Mucosa of stomach (tissue), 1 donor: ENCODE results near the gene FAXC.
"Not testable (repeated sequence)": the region's sequence is repeated elsewhere in the genome, so short reads cannot be mapped to it uniquely, and the experiment has no call there.

Source experiments
- H3K27me3 ChIP-seq: one replicate; pipeline ENCODE4 v1.7.0; 2013; ENCODE audit warnings: mild to moderate bottlenecking, low read length; ENCODE audit not compliant: control insufficient read depth, insufficient read depth
- H3K36me3 ChIP-seq: one replicate; pipeline ENCODE4 v1.7.0; 2013; ENCODE audit warnings: low read length; ENCODE audit not compliant: control insufficient read depth, insufficient read depth
- H3K4me1 ChIP-seq: one replicate; pipeline ENCODE4 v1.7.0; 2013; ENCODE audit warnings: mild to moderate bottlenecking, low read length; ENCODE audit not compliant: control insufficient read depth, insufficient read depth
- H3K4me3 ChIP-seq: one replicate; pipeline ENCODE4 v1.7.0; 2013; ENCODE audit warnings: low read length
- H3K9ac ChIP-seq: one replicate; pipeline ENCODE4 v1.7.0; 2013; ENCODE audit warnings: mild to moderate bottlenecking, low read length, moderate library complexity
- H3K9me3 ChIP-seq: one replicate; pipeline ENCODE4 v1.7.0; 2013; ENCODE audit warnings: mild to moderate bottlenecking, low read length, moderate library complexity; ENCODE audit not compliant: control insufficient read depth
- donor health status: Pancreatic carcinoma.

Gene FAXC

DNA sequence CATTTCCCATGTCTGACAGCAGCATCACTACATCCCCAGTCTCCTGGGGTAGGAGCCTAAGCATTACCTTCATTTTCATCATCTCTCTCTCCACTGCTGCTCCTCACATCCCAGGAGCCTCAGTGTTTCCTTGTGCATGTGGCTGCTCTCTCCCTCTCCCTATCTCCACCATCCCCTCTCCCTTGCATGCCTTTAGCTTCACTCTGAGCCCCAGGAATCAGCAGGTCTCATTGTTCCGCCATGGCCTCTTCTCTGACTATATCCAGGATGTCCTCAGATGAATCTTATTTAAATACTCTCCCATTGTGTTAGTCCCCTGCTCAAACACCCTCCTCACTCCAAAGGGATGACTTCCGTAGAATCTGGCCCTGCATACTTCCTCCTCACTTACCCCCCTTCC lies 79.4 kb downstream of the FAXC start:
- no peaks in the 10 kb centered on the region for H3K27me3 ChIP-seq
- H3K9ac ChIP-seq: no peak overlapping the region
- no peaks in the 10 kb centered on the region for H3K4me1 ChIP-seq

DNA sequence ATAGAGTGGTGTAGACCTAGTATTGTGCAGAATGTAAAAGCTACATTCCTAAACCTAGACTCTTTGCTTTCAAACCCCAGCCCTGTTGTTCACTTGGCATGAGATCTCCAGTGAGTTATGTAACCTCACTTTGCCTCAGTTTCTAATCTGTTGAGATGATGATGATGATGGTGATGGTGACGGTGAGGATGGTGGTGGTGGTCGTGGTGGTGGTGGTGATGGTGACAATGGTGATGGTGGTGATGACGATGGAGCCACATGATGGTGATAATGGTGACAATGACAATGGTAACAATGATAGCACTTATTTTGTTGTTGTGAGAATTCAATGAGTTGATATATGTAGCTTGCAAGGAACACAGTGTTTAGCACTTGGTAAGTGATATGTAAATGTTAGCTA lies 80.3 kb downstream of the FAXC start:
- Histone ChIP-seq H3K36me3 (no peaks in the 10 kb centered on the region), H3K27me3 (no peaks in the 10 kb centered on the region), H3K9me3 (no peaks in the 10 kb centered on the region), H3K4me3 (no peak overlapping the region), H3K4me1 (no peaks in the 10 kb centered on the region), H3K9ac (no peak overlapping the region)

More for the DNA sequence above, 79.4 kb downstream of the FAXC start:
- Histone ChIP-seq H3K4me3 (no peak overlapping the region), H3K36me3 (no peaks in the 10 kb centered on the region), H3K9me3 (no peaks in the 10 kb centered on the region)

DNA sequence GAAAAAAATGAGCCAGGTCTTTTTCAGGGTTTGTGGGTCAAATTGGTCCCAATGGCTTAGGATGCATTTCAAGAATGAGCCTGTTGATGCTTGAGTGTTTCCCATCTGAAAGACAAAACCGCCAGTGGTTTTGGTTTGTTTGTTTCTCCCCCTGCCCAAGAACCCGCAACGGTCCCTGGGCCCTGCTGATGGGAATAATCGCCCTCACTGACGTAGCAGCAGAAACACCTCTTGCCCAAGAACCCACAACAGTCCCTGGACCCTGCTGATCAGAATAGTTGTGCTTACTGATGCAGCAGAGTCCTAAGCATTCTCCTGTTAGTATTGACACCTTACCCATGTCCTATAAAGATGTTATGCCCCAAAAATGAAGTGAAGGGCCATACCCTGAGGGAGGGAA lies 82.5 kb downstream of the FAXC start:
- H3K9ac ChIP-seq, H3K4me3 ChIP-seq, H3K36me3 ChIP-seq, H3K27me3 ChIP-seq, H3K9me3 ChIP-seq, H3K4me1 ChIP-seq: not testable (repeated sequence)

DNA sequence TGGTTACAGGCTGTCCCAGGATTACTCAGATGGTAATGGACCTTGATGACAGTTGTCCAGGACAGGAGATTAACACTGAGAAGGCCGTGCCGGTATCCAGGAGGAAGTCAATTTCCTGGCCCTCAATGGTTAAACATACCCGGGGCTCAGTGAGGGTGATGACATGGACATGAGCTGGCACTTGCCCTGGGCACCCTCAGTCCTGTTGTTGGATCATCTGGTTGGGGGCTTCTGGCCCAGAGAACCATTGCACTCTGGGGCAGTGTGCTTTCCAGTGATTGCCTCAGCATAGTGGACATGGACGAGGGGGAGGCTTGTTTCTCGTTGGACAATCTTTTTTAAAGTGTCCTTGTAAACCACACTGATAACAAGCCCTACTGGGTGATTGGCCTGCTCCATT lies 84.0 kb downstream of the FAXC start:
- H3K9me3 ChIP-seq, H3K9ac ChIP-seq, H3K4me3 ChIP-seq, H3K27me3 ChIP-seq, H3K4me1 ChIP-seq, H3K36me3 ChIP-seq: not testable (repeated sequence)

DNA sequence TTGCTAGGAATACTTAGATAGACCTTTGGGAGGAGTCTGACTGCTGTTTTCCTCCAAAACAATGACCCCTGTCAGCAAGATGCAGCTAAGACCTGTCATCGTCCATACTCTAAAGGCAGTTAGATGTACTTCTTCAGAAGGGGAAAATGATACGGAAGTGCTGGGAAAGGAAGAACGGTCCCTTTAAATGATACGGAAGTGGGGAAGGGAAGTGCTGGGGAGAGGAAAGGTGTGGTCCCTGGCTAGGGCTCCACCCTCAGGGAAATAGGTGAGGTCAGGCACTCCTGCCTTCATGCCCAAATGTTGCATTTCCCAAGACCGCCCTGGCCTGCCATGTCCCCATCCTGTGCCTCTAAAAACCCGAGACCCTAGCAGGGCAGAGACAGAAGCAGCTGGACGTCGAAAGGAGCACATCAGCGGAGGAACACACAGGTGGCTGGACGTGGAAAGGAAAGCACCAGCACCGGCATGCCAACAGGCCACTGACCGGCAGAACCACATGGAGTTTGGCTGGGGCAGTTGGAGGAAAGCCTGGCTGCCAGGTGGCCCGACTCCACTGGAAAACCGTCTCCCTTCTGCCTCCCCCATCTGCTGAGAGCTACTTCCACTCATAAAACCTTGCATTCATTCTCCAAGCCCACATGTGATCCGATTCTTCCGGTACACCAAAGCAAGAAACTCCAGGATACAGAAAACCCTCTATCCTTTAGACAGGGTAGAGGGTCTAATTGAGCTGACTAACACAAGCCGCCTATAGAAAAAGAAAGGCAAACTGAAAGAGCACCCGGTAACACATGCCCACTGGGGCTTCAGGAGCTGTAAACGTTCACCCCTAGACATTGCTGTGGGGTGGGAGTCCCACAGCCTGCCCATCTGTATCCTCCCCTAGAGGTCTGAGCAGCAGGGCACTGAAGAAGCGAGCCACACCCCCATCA lies 94.6 kb downstream of the FAXC start:
- no peaks in the 10 kb centered on the region for H3K36me3 ChIP-seq
- no peaks in the 10 kb centered on the region for H3K27me3 ChIP-seq
- no peak overlapping the region for H3K9ac ChIP-seq
- H3K9me3 ChIP-seq: no peaks in the 10 kb centered on the region
- H3K4me3 ChIP-seq: no peak overlapping the region
- H3K4me1 ChIP-seq: no peaks in the 10 kb centered on the region

DNA sequence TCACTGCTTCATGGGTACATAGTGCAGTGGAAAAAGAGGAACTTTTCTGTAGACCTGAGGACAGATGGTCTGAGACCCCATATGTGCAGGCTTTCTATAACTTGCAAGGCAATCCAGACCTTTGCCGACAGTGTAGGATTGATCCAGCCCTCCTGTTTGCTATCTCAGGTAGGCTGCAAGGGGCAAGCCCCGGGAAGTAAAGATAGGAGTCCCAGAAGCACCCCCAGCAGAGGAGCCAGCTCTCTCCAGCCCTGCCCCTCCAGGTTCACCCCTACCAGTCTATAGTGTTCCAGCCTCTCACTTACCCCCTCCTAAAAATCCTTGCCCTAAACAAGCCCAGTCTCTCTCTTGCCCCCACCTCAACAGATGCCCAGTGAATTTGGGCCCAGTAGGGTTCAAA lies 96.2 kb downstream of the FAXC start:
- H3K9ac ChIP-seq: no peak overlapping the region
- H3K27me3 ChIP-seq: no peaks in the 10 kb centered on the region
- no peaks in the 10 kb centered on the region for H3K4me1 ChIP-seq
- no peak overlapping the region for H3K4me3 ChIP-seq
- H3K36me3 ChIP-seq: no peaks in the 10 kb centered on the region
- H3K9me3 ChIP-seq: no peaks in the 10 kb centered on the region

DNA sequence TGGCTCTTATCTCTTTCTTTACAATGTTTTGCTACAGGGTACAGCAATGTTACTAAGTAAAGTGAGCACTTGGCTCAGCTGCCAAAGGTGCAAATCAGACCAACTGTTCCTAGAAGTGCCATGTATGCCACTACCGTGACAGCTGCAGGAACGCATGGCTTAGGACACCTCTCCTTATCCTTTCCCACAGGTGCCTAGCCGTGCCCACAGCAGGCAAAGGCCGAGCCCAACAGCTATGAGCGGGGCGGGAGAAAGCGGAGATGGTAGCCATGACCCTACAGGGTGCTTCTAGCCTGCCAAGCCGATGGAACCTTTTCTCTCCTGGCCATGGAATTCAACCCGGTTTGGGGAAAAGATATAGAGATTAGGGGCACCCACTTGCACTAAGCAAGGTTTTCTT lies 97.1 kb downstream of the FAXC start:
- Histone ChIP-seq H3K9ac (no peak overlapping the region), H3K9me3 (no peaks in the 10 kb centered on the region), H3K4me1 (no peaks in the 10 kb centered on the region), H3K27me3 (no peaks in the 10 kb centered on the region), H3K36me3 (no peaks in the 10 kb centered on the region), H3K4me3 (no peak overlapping the region)

DNA sequence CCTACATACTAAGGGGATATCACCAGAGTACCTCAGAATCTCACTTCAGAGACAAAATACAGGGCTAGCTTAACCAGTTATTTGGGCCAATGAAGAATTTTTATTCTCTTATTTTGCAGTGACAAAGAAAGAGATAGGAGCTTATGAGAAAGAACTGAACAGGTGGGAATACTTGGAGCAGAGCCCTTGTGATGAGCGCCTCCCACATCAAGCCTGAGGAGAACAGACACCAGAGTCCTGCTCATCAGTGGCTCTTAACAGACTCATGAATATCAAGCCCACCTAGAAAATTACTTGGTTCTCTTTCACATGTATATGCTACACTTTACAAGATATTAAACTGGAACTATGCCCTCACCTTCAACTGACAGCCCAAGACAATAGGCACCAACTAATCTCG lies 99.0 kb downstream of the FAXC start:
- no peaks in the 10 kb centered on the region for H3K36me3 ChIP-seq
- H3K9me3 ChIP-seq: no peaks in the 10 kb centered on the region
- no peaks in the 10 kb centered on the region for H3K27me3 ChIP-seq
- H3K4me3 ChIP-seq: no peak overlapping the region
- no peak overlapping the region for H3K9ac ChIP-seq
- no peaks in the 10 kb centered on the region for H3K4me1 ChIP-seq

DNA sequence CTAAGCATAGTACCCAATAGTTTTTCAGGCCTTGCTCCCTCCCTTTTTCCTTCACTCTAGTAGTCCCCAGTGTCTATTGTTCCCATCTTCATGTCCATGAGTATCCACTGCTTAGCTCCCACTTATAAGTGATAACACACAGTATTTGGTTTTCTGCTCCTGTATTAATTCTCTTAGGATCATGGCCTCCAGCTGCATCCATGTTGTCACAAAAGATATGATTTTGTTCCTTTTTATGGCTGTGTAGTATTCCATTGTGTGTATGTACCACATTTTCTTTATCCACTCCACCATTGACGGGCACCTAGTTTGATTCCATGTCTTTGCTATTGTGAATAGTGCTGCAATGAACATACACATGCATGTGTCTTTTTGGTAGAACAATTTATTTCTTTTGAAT lies 102.9 kb downstream of the FAXC start:
- no peaks in the 10 kb centered on the region for H3K36me3 ChIP-seq
- no peaks in the 10 kb centered on the region for H3K9me3 ChIP-seq
- no peaks in the 10 kb centered on the region for H3K4me1 ChIP-seq
- no peak overlapping the region for H3K4me3 ChIP-seq
- no peak overlapping the region for H3K9ac ChIP-seq
- H3K27me3 ChIP-seq: no peaks in the 10 kb centered on the region

DNA sequence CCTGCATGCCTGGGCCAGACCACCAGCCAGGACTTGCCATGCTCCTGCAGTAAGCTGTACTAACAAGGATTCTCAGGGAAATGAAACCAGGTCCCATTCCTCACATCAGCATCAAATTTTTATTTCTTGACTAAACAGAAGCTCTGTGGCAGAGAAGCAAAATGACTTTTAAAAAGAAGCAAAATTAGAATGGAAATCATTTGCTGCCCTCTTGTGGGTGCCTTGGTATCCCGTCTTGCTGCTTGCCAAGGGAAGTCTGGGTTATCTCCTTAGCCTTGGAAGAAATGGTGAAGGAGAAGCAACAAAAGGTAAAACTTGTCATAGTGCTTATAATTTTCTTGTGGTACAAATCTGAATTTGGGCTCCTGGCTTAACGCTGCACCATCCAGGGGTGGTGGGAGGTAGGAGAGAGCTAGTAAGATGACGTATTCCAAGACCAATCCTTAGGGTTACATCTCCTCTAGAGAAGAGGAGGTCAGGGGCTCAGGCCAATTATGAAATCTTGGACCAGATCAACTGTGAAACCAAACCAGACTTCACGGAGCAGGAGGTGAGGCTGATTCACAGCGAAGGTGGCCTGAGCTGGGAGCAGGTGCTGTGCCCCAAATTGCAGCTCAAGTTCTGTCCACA lies 107.5 kb downstream of the FAXC start:
- Histone ChIP-seq H3K36me3 (no peaks in the 10 kb centered on the region), H3K27me3 (no peaks in the 10 kb centered on the region), H3K4me1 (no peaks in the 10 kb centered on the region), H3K9me3 (no peaks in the 10 kb centered on the region), H3K4me3 (no peak overlapping the region), H3K9ac (no peak overlapping the region)

DNA sequence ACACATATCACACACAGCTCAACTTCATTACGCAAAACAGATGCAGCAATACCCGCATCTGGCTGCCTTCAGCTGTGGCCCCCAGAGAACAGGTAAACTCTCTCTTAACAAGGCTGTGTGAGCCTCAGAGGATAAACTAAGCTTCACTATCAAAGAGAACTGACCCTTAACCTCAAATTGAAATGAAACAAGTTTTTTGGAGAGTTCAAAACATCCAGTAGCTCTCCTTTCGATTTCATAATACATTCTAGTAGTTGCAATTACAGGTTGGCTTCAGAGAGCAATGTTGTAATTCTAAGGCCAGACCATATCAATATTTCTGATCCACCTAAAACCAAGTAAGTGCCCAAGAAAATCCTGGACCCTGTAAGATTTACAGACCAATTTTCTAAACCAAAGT lies 113.5 kb downstream of the FAXC start:
- Histone ChIP-seq H3K9ac (no peak overlapping the region), H3K4me3 (no peak overlapping the region), H3K4me1 (no peaks in the 10 kb centered on the region), H3K27me3 (peaks cover 5% of the 10 kb centered on the region), H3K36me3 (no peaks in the 10 kb centered on the region), H3K9me3 (no peaks in the 10 kb centered on the region)

DNA sequence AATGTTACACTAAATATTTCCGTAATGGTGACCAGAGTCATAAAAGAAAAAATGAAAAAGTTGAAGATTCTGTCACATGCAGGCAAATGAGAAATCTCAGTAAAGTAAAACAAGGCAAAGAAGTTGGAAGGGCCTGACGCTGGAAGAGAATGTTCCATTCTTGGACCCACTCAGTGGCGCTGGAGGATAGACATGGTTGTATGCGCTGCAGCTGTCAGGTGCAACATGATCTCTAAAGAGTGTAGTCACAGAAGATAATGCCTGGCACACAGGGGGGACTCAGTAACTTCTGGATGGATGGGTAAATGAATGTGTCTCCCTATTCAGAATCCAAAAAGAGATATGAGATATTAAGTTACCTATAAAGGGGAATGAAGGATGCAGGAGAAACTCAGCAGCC lies 116.3 kb downstream of the FAXC start:
- Histone ChIP-seq H3K9ac (no peak overlapping the region), H3K9me3 (no peaks in the 10 kb centered on the region), H3K27me3 (peaks cover 5% of the 10 kb centered on the region), H3K36me3 (no peaks in the 10 kb centered on the region), H3K4me1 (no peaks in the 10 kb centered on the region), H3K4me3 (no peak overlapping the region)
